NCI-H345 treated with DMSO at 0.1 percent for 48 hours (cell line): ENCODE data around the gene SUGT1.
A peak's percentile ranks its signal among the peaks of the same experiment; 100 is the strongest.
"Not testable (repeated sequence)": the region's sequence is repeated elsewhere in the genome, so short reads cannot be mapped to it uniquely, and the experiment has no call there.

ENCODE experiments used
- DNase-seq: peaks from one replicate; lab custom pipeline; 2025; ENCODE audit not compliant: unreplicated experiment; lab: John Stamatoyannopoulos, UW

The SUGT1 gene

GRCh38 chr13:52652196-52652979 lies at the start of gene SUGT1:
SUGT1 (plus strand) TSS chr13:52652836; CDS start chr13:52652921, 85 bp downstream.
- DNase-seq, result peak; percentile 80

- DNase-seq, result not testable (repeated sequence)
Observed at GRCh38 chr13:52603316-52603715, 49.3 kb upstream of the SUGT1 start.

GRCh38 chr13:52606126-52606525 lies 46.5 kb upstream of the SUGT1 start:
- not testable (repeated sequence) for DNase-seq

- DNase-seq, result not testable (repeated sequence)
Observed at GRCh38 chr13:52606795-52607194, 45.8 kb upstream of the SUGT1 start.

- DNase-seq, result not testable (repeated sequence)
Observed at GRCh38 chr13:52608184-52608583, 44.5 kb upstream of the SUGT1 start.

GRCh38 chr13:52609013-52609606 lies 43.5 kb upstream of the SUGT1 start:
- DNase-seq, result not testable (repeated sequence)

GRCh38 chr13:52610158-52610557 lies 42.5 kb upstream of the SUGT1 start:
- DNase-seq, result not testable (repeated sequence)

- DNase-seq, result no peak
Observed at GRCh38 chr13:52615134-52615801, 37.4 kb upstream of the SUGT1 start.

- DNase-seq, result no peak
Observed at GRCh38 chr13:52615812-52616211, 36.8 kb upstream of the SUGT1 start.

- peak; percentile 72 for DNase-seq
Observed at GRCh38 chr13:52617070-52618060, 35.3 kb upstream of the SUGT1 start.

- not testable (repeated sequence) for DNase-seq
Observed at GRCh38 chr13:52631083-52631690, 21.4 kb upstream of the SUGT1 start.

GRCh38 chr13:52638666-52639328 lies 13.8 kb upstream of the SUGT1 start:
- DNase-seq, result no peak

GRCh38 chr13:52642131-52642530 lies 10.5 kb upstream of the SUGT1 start, which contains the start of gene HNRNPA1L2:
HNRNPA1L2 (plus strand) TSS chr13:52642431; CDS start chr13:52642493, 62 bp downstream.
- no peak for DNase-seq

- DNase-seq, result no peak
Observed at GRCh38 chr13:52644108-52644507, 8.5 kb upstream of the SUGT1 start.

- no peak for DNase-seq
Observed at GRCh38 chr13:52646967-52647366, 5.7 kb upstream of the SUGT1 start.

- no peak for DNase-seq
Observed at GRCh38 chr13:52650731-52651130, 1.9 kb upstream of the SUGT1 start.

- DNase-seq, result peak; percentile 47
Observed at GRCh38 chr13:52651897-52652195, 790 bp upstream of the SUGT1 start.

GRCh38 chr13:52652980-52653303 lies 306 bp downstream of the SUGT1 start:
- no peak for DNase-seq

- no peak for DNase-seq
Observed at GRCh38 chr13:52659340-52659739, 6.7 kb downstream of the SUGT1 start.

- DNase-seq, result no peak
Observed at GRCh38 chr13:52664272-52664671, 11.6 kb downstream of the SUGT1 start.
